HepG2 (cell line): ENCODE results near the gene PTPRN. TPM values are rescaled to one million over a fixed set of nuclear protein-coding genes. Genes with fewer than 3 reads are reported as not detected.

Source experiments
- CCAR2 ChIP-seq: fragments of 200-400 bp; formaldehyde crosslinking; optimal IDR thresholded peaks from 2 replicates; pipeline ENCODE3; 2018; ENCODE audit warnings: low read depth, mild to moderate bottlenecking, low read length, moderate library complexity
- CEBPB ChIP-seq: IDR thresholded peaks from 2 replicates; pipeline ENCODE4 v1.6.1; 2011; ENCODE audit warnings: low read depth, low read length, improper control_type of control experiment, borderline replicate concordance
- CREM ChIP-seq, 2 experiments: sonication (generic) in 1 of 2; formaldehyde crosslinking in 1 of 2; IDR thresholded peaks; 2 replicates each; pipeline versions ENCODE4 v1.4.0 to v1.6.1; 2016 to 2020; ENCODE audit warnings: antibody characterized with exemption in 1 of 2, mild to moderate bottlenecking in 1 of 2, missing genetic modification reagents in 1 of 2
- GATAD2A ChIP-seq: IDR thresholded peaks from 2 replicates; pipeline ENCODE4 v1.6.1; 2016
- GTF3A ChIP-seq: sonication (generic); formaldehyde crosslinking; conservative IDR thresholded peaks from 2 replicates; pipeline ENCODE4 v1.4.0; 2020; ENCODE audit warnings: mild to moderate bottlenecking, missing genetic modification reagents
- HMG20B ChIP-seq: conservative IDR thresholded peaks from 2 replicates; pipeline ENCODE4 v1.6.1; 2016; ENCODE audit warnings: missing genetic modification reagents, missing compliant biosample characterization
- HMGA1 ChIP-seq: sonication (generic); formaldehyde crosslinking; conservative IDR thresholded peaks from 2 replicates; pipeline ENCODE4 v1.4.0; 2020; ENCODE audit warnings: missing genetic modification reagents
- HNRNPK ChIP-seq: fragments of 200-400 bp; formaldehyde crosslinking; IDR thresholded peaks from 2 replicates; pipeline ENCODE4 v1.6.1; 2018; ENCODE audit warnings: low read length, low read depth, moderate library complexity, mild to moderate bottlenecking; ENCODE audit not compliant: poor library complexity, severe bottlenecking
- KAT8 ChIP-seq: IDR thresholded peaks from 2 replicates; pipeline ENCODE4 v1.6.1; 2016; ENCODE audit warnings: missing genetic modification reagents, missing compliant biosample characterization
- KDM3A ChIP-seq: IDR thresholded peaks from 2 replicates; pipeline ENCODE4 v1.6.1; 2018; ENCODE audit warnings: low read depth, missing compliant biosample characterization
- NCOR1 ChIP-seq: fragments of 200-600 bp; sonication (generic); IDR thresholded peaks from 2 replicates; pipeline ENCODE4 v1.7.0; 2017; ENCODE audit warnings: antibody characterized with exemption, low read length, borderline replicate concordance
- RARA ChIP-seq: IDR thresholded peaks from 2 replicates; pipeline ENCODE4 v1.6.1; 2016; ENCODE audit warnings: missing genetic modification reagents, missing compliant biosample characterization
- RCOR2 ChIP-seq: IDR thresholded peaks from 2 replicates; pipeline ENCODE4 v1.6.1; 2016; ENCODE audit warnings: missing biosample characterization, missing genetic modification reagents
- SKI ChIP-seq: fragments of 450-650 bp; IDR thresholded peaks from one replicate; pipeline ENCODE4 v1.6.1; 2018; ENCODE audit warnings: mild to moderate bottlenecking; ENCODE audit not compliant: partially characterized antibody
- SMAD1 ChIP-seq: sonication (generic); formaldehyde crosslinking; IDR thresholded peaks from 2 replicates; pipeline ENCODE4 v1.4.0; 2020; ENCODE audit warnings: missing genetic modification reagents, low read depth, mild to moderate bottlenecking, borderline replicate concordance
- YEATS2 ChIP-seq: sonication (generic); formaldehyde crosslinking; IDR thresholded peaks from 2 replicates; pipeline ENCODE4 v1.4.0; 2020; ENCODE audit warnings: missing genetic modification reagents, borderline replicate concordance
- ZBTB43 ChIP-seq: sonication (generic); formaldehyde crosslinking; conservative IDR thresholded peaks from 2 replicates; pipeline ENCODE4 v1.4.0; 2020; ENCODE audit warnings: missing genetic modification reagents
- ZEB1 ChIP-seq: IDR thresholded peaks from 2 replicates; pipeline ENCODE4 v1.6.1; 2012; ENCODE audit warnings: mild to moderate bottlenecking, low read depth, inconsistent platforms; ENCODE audit not compliant: insufficient replicate concordance
- ZNF124 ChIP-seq: sonication (generic); formaldehyde crosslinking; IDR thresholded peaks from 2 replicates; pipeline ENCODE4 v1.4.0; 2020; ENCODE audit warnings: missing genetic modification reagents
- ZNF263 ChIP-seq: sonication (generic); formaldehyde crosslinking; IDR thresholded peaks from 2 replicates; pipeline ENCODE4 v1.4.0; 2020; ENCODE audit warnings: missing genetic modification reagents
- ZNF646 ChIP-seq: sonication (generic); formaldehyde crosslinking; IDR thresholded peaks from 2 replicates; pipeline ENCODE4 v1.9.0; 2021; ENCODE audit warnings: mild to moderate bottlenecking, missing genetic modification reagents
- polyA plus RNA-seq, 8 experiments: library from polyadenylated mRNA; depleted of rRNA in 3 of 8; stranded (reverse) in 7 of 8; unstranded in 1 of 8; fragments of >200 nt; fragmentation: Illumina TruSeq in 4 of 8; extraction: Trizol in 4 of 8; gene quantifications; 2 replicates each; pipeline versions ENCODE4 v1.2.1 to v1.2.3, GENCODE V29; 2011 to 2016; ENCODE audit warnings: low read depth in 4 of 8, missing spikeins in 1 of 8, mixed read lengths in 1 of 8; ENCODE audit not compliant: insufficient read depth in 1 of 8
- total RNA-seq, 5 experiments: library from RNA; depleted of rRNA; stranded (reverse); fragments of >200 nt; fragmentation: Illumina TruSeq; extraction: Trizol; gene quantifications; 2 replicates each; pipeline ENCODE4 v1.2.3, GENCODE V29; 2016; ENCODE audit warnings: low read depth in 1 of 5
- TF ChIP-seq, protein P1 (sequence below): IDR thresholded peaks from 2 replicates; pipeline ENCODE4 v1.6.1; 2016; ENCODE audit warnings: low read depth, borderline replicate concordance

The PTPRN gene
- total and polyA plus RNA-seq, 2 of the 13 experiments (the other 11 are each of a cell fraction or from before 2014, with no cell fraction given): 0.26 TPM; not detected in 1

- TF ChIP-seq ZBTB43 (CRISPR knock-in tag) (peak; percentile 61; the same call in 1 of the 2 replicates), KAT8 (peak; percentile 99), YEATS2 (CRISPR knock-in tag) (peak; percentile 96), CCAR2 (no peak), ZNF646 (CRISPR knock-in tag) (no peak), RCOR2 (CRISPR knock-in tag) (no peak), ZEB1 (peak; percentile 71), KDM3A (CRISPR knock-in tag) (peak; percentile 84; the same call in 1 of the 2 replicates), RARA (peak; percentile 39; the same call in 1 of the 2 replicates), CREM (IDR thresholded peaks at IDR 0.05) (peak; percentile 99), CREM (CRISPR knock-in tag; IDR thresholded peaks at IDR 0.05) (peak; percentile 93), SMAD1 (CRISPR knock-in tag) (peak; percentile 94; the same call in 1 of the 2 replicates), HMGA1 (CRISPR knock-in tag) (no peak), SKI (peak; percentile 36), HMG20B (peak; percentile 42), NCOR1 (no peak; the same call in 1 of the 2 replicates), ZNF263 (CRISPR knock-in tag) (peak; percentile 75), ZNF124 (CRISPR knock-in tag) (peak; percentile 93), HNRNPK (no peak), CEBPB (no peak), GATAD2A (CRISPR knock-in tag) (peak; percentile 78), GTF3A (peak; percentile 60; the same call in 1 of the 2 replicates)
- TF ChIP-seq, protein P1, sequence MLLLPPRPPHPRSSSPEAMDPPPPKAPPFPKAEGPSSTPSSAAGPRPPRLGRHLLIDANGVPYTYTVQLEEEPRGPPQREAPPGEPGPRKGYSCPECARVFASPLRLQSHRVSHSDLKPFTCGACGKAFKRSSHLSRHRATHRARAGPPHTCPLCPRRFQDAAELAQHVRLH (CRISPR knock-in tag): peak; percentile 68; the same call in 1 of the 2 replicates
Measured at GRCh38 chr2:219245148-219245898, 63.9 kb downstream of the PTPRN start, which contains the start of the genes GLB1L and STK16 (continued).
